OCI-LY7 (cell line): ENCODE measurements around the gene JAM3. TPM values are rescaled to one million over a fixed set of nuclear protein-coding genes. Genes with fewer than 3 reads are reported as not detected.

Experiments
- BruUV-seq: library from RNA; stranded (reverse); fragments of 400-500 nt; replicated peaks from 2 replicates; lab custom pipeline; 2021; lab: Mats Ljungman, UMichigan
- CTCF ChIA-PET: fragments of 300-600 bp; sonication (Branson Sonifier 250); formaldehyde crosslinking; loops from one replicate; lab custom pipeline; 2022; ENCODE audit warnings: antibody characterized with exemption; ENCODE audit not compliant: unreplicated experiment; lab: Charles Lee
- POLR2A ChIA-PET: fragments of 300-600 bp; sonication (Branson Sonifier 250); formaldehyde crosslinking; loops from one replicate; lab custom pipeline; 2022; ENCODE audit warnings: antibody characterized with exemption; lab: Charles Lee
- DNase-seq: peaks from one replicate; pipeline ENCODE4 v3.0.0-alpha.2; 2015; ENCODE audit warnings: low spot score
- H2AFZ ChIP-seq: fragments of 200-600 bp; sonication (generic), shearing (Covaris generic); 2 replicates; pipeline ENCODE4 v1.6.1; 2014; ENCODE audit warnings: mild to moderate bottlenecking, antibody characterized with exemption, low read length, moderate library complexity
- H3K27ac ChIP-seq: fragments of 200-600 bp; sonication (generic); 2 replicates; pipeline ENCODE4 v1.5.1; 2014; ENCODE audit warnings: mixed run types, low read depth, mild to moderate bottlenecking, moderate library complexity, low read length, inconsistent platforms; ENCODE audit not compliant: poor library complexity, severe bottlenecking
- H3K36me3 ChIP-seq: fragments of 200-600 bp; sonication (generic); 2 replicates; pipeline ENCODE4 v1.6.1; 2014; ENCODE audit warnings: mild to moderate bottlenecking, antibody characterized with exemption, low read length, moderate library complexity, mixed read lengths; ENCODE audit not compliant: insufficient read depth
- H3K4me1 ChIP-seq: fragments of 200-600 bp; sonication (generic); 2 replicates; pipeline ENCODE4 v1.5.1; 2014; ENCODE audit warnings: mild to moderate bottlenecking, low read length; ENCODE audit not compliant: insufficient read depth, poor library complexity, severe bottlenecking
- H3K4me2 ChIP-seq: fragments of 200-600 bp; sonication (generic); 2 replicates; pipeline ENCODE4 v1.6.1; 2014; ENCODE audit warnings: mild to moderate bottlenecking, low read length
- H3K4me3 ChIP-seq: fragments of 200-600 bp; sonication (generic); 2 replicates; pipeline ENCODE4 v1.5.1; 2014; ENCODE audit warnings: mild to moderate bottlenecking, low read depth, low read length; ENCODE audit not compliant: poor library complexity, severe bottlenecking
- H3K79me2 ChIP-seq: fragments of 200-600 bp; sonication (generic); 2 replicates; pipeline ENCODE4 v1.6.1; 2016; ENCODE audit warnings: low read depth, mild to moderate bottlenecking, low read length, moderate library complexity, mixed read lengths; ENCODE audit not compliant: insufficient read depth
- H3K9me2 ChIP-seq: fragments of 200-600 bp; sonication (generic); 2 replicates; pipeline ENCODE4 v1.6.1; 2016; ENCODE audit warnings: mild to moderate bottlenecking, low read length, mixed read lengths; ENCODE audit not compliant: insufficient read depth
- H3K9me3 ChIP-seq: fragments of 200-600 bp; sonication (generic); 2 replicates; pipeline ENCODE4 v1.6.1; 2014; ENCODE audit warnings: mild to moderate bottlenecking, mixed run types, low read length, mixed read lengths
- H4K20me1 ChIP-seq: fragments of 200-600 bp; sonication (generic); 2 replicates; pipeline ENCODE4 v1.6.1; 2014; ENCODE audit warnings: mild to moderate bottlenecking, antibody characterized with exemption, low read length, moderate library complexity, mixed read lengths; ENCODE audit not compliant: insufficient read depth
- EZH2phosphoT487 ChIP-seq: fragments of 200-600 bp; sonication (generic); IDR thresholded peaks from 2 replicates; pipeline ENCODE4 v1.6.1; 2018; ENCODE audit warnings: low read depth, borderline replicate concordance, mild to moderate bottlenecking, mixed run types, antibody characterized with exemption, low read length, moderate library complexity, mixed read lengths
- intact Hi-C: fragments of 100-400 bp; cut with micrococcal nuclease; formaldehyde crosslinking; loops from one replicate; pipeline ENCODE4 v1.10.0; 2022; ENCODE audit not compliant: unreplicated experiment
- total RNA-seq, 2 experiments: library from RNA; depleted of rRNA in 1 of 2; stranded (reverse); fragments of >200 nt in 1 of 2; shearing (Covaris generic) in 1 of 2; gene quantifications; 2 replicates each; pipeline ENCODE4 v1.2.3, GENCODE V29; 2014 to 2022
- TF ChIP-seq, protein P1 (sequence below): fragments of 200-600 bp; sonication (generic); conservative IDR thresholded peaks from 2 replicates; pipeline ENCODE4 v1.5.1; 2014; ENCODE audit warnings: mild to moderate bottlenecking, antibody characterized with exemption, low read length, moderate library complexity, mixed read lengths

Gene JAM3
- total RNA-seq, 2 experiments from 2014 or later, result not detected

DNA sequence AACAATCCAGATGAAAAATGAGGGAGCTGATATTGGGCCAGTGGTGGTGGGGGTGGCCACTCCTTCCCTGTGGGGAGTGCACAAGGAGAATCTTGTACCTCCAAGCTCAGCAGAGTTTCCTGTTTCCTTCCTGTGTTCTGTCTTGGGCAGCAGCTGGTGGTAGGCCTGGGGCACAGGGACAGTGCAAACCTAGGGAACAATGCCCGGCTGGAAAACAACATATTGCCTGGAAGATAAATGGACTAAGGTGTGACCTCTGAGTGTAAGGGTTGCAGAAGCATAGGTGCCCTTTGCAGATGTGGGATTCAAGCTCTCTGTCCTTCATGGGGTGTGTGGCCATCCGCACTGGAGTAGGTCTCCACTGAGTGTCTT, 5.8 kb upstream of the JAM3 start:
- no peak overlapping the region for H3K27ac ChIP-seq
- H3K4me2 ChIP-seq, result no peak overlapping the region
- no peaks in the 10 kb centered on the region for H3K36me3 ChIP-seq
- H4K20me1 ChIP-seq, result no peaks in the 10 kb centered on the region
- BruUV-seq, result no TSS peak
- H3K4me1 ChIP-seq, result no peaks in the 10 kb centered on the region
- H3K9me2 ChIP-seq, result no peaks in the 10 kb centered on the region
- no peak for DNase-seq
- H3K9me3 ChIP-seq, result no peaks in the 10 kb centered on the region
- no peak for TF ChIP-seq EZH2phosphoT487
- TF ChIP-seq, protein P1, sequence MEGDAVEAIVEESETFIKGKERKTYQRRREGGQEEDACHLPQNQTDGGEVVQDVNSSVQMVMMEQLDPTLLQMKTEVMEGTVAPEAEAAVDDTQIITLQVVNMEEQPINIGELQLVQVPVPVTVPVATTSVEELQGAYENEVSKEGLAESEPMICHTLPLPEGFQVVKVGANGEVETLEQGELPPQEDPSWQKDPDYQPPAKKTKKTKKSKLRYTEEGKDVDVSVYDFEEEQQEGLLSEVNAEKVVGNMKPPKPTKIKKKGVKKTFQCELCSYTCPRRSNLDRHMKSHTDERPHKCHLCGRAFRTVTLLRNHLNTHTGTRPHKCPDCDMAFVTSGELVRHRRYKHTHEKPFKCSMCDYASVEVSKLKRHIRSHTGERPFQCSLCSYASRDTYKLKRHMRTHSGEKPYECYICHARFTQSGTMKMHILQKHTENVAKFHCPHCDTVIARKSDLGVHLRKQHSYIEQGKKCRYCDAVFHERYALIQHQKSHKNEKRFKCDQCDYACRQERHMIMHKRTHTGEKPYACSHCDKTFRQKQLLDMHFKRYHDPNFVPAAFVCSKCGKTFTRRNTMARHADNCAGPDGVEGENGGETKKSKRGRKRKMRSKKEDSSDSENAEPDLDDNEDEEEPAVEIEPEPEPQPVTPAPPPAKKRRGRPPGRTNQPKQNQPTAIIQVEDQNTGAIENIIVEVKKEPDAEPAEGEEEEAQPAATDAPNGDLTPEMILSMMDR, result no peak
- H3K79me2 ChIP-seq, result no peaks in the 10 kb centered on the region
- no peak overlapping the region for H2AFZ ChIP-seq
- intact Hi-C loops, result no loop called here
- ChIA-PET CTCF (no interaction called here), POLR2A (no interaction called here)
- no peak overlapping the region for H3K4me3 ChIP-seq

DNA sequence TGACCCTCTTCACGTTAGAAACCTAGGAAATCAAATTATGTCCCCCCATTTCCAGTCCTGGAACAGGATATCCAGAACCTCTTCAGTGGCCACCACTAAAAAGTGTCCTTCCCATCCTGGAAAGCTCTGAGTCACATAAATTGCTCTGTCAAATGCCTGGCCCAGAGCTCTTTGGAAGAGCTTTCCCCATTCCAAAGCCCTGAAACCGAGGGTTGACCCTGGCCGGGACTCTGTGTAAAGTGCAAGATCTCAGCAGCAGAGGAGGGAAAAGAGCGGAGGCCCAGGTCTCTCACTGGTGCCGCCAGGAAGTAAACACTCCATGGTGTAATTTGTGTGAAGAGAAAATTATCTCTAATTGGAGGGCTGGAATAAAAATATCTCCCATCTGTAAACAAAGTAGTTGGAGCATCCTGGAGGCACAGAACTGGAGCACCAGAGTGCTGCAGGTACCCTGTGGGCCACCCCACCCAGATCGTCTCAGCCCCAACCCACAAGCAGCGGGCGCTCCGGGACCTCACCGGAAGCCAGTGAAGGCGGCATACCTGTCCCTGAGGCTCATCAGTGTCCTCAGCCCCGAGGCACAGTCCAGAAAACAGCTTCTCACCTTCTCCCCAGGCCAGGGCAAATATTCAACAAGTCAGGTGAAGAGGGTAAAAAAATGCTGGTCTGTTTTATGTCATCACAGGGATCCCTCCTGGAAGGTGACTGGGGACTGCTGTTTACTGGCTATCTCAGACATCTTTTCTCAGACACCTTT, 4.7 kb upstream of the JAM3 start:
- H3K79me2 ChIP-seq, result no peaks in the 10 kb centered on the region
- no peak for DNase-seq
- no peaks in the 10 kb centered on the region for H4K20me1 ChIP-seq
- TF ChIP-seq EZH2phosphoT487, result no peak
- TF ChIP-seq, protein P1, result no peak
- H3K4me3 ChIP-seq, result no peak overlapping the region
- no TSS peak for BruUV-seq
- H3K4me1 ChIP-seq, result no peaks in the 10 kb centered on the region
- H3K27ac ChIP-seq, result no peak overlapping the region
- POLR2A ChIA-PET, result interaction anchor here (0.6 kb wide), 1 partner anchor 52 kb away, joined by 3 read pairs; no protein-coding TSS in a partner anchor
- CTCF ChIA-PET, result no interaction called here
- H3K9me2 ChIP-seq, result no peaks in the 10 kb centered on the region
- intact Hi-C loops, result no loop called here
- no peaks in the 10 kb centered on the region for H3K36me3 ChIP-seq
- H2AFZ ChIP-seq, result no peak overlapping the region
- no peaks in the 10 kb centered on the region for H3K9me3 ChIP-seq
- no peak overlapping the region for H3K4me2 ChIP-seq

DNA sequence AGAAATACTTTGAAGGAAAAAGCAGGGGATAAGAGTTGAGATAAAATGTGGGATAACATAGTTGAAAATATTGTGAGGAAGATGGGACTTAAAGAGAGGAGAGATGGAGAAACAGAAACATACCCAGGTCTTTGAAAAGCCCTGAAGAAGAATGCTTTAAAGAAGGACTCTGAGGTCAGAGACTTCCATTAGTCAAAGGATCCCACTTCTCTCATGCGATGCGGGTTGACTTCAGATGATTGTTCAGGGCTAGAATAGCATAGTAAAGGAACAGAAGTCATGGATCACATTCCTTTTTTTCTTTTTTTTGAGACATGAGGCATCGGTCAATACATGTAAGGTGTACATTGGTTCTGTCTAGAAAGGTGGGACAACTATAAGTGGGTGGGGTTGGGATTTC, 3.5 kb upstream of the JAM3 start:
- H3K9me2 ChIP-seq, result no peaks in the 10 kb centered on the region
- ChIA-PET POLR2A (no interaction called here), CTCF (no interaction called here)
- no peak for DNase-seq
- TF ChIP-seq, protein P1, result no peak
- no peak for TF ChIP-seq EZH2phosphoT487
- H3K4me2 ChIP-seq, result no peak overlapping the region
- no TSS peak for BruUV-seq
- no peak overlapping the region for H2AFZ ChIP-seq
- intact Hi-C loops, result no loop called here
- H3K79me2 ChIP-seq, result no peaks in the 10 kb centered on the region
- no peak overlapping the region for H3K4me3 ChIP-seq
- no peaks in the 10 kb centered on the region for H3K36me3 ChIP-seq
- H3K9me3 ChIP-seq, result no peaks in the 10 kb centered on the region
- H4K20me1 ChIP-seq, result no peaks in the 10 kb centered on the region
- no peaks in the 10 kb centered on the region for H3K4me1 ChIP-seq
- no peak overlapping the region for H3K27ac ChIP-seq
